GM19328 (cell line): ENCODE results near the gene THAP3.

ENCODE experiments used
- ATAC-seq: cut with Tn5 transposase; IDR thresholded peaks from one replicate; pipeline ENCODE4 v1.9.1; 2021; ENCODE audit warnings: mild to moderate bottlenecking, moderate library complexity; ENCODE audit not compliant: unreplicated experiment

Gene THAP3

DNA sequence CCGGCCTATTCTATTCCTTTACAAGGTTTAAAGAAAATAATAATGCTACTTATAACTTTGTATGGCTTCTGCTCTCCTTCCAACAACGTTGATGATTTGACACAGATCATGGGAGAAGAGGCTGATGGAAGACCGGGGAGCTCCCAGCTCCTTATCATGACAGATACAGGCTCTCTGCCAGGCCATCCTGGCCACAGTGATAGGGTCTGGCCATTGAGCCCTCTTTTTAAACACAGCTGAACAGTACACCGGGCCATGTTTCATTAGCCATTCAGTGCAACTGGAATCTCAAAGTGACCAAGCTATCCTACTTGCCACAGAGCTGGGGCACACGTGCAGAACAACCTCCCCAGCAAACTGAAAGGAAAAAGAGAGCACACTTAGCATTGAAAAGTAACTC is 42.0 kb downstream of the THAP3 start:
- no peak for ATAC-seq

- ATAC-seq: no peak
Measured at GRCh38 chr1:6667139-6667538, 42.5 kb downstream of the THAP3 start.

DNA sequence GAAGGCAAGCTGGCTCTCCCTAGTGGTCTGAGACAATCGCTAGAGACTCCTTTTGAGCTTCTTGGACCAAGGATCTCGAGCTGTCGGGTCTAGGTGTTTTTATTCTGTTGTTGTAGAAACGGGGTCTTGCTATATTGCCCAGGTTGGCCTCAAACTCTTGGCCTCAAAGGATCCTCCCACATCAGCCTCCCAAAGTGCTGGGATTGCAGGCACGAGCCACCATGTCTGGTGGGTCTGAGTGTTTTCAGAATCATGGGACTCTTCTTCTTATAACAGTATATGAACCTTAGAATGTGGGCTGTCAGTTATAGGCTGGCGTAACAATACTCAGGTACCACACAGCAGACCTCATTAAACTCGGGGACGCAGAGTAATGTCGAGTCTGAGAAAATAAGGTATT is 43.8 kb downstream of the THAP3 start:
- ATAC-seq: no peak

DNA sequence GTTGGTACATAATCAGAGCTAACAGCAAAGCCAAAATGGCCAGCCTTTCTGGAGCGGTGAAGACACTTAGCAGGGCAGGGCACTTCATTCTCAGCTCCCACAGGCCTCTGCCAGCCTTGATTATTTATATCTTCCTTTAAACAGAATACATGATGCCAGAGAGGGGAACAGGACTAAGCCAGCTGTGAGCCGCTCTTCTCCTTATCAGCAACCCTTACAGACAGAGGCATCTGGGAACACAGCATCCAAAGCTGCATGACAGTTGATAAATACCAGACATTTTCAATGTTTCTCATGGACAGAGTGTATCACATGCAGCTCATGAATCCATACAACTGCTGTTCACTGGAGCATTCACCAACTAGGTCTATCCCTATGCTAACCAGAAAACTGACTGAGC is 47.9 kb downstream of the THAP3 start:
- no peak for ATAC-seq

DNA sequence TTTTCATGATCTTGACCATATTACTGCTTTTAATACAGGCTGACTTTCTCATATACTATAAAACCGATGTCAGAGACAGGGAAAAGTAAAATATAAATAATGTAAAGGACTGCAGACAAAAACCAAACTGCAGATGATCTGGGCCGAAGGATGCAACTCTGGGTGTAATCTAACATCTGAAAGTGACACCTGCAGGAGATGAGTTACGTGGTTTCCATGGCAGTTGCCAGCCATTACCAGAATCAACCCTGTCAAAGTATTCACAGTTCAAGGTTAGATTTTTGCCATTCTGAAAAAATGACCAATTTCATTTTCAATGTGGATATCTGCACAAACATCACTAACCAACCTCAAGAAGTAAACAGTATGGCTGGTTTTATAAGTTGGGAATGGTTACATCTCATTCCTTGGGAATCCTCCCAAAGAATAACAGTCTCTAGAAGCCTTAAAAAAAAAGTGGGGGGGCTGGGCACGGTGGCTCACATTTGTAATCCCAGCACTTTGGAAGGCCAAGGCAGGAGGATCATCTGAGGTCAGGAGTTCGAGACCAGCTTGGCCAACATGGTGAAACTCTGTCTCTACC is 49.2 kb downstream of the THAP3 start:
- ATAC-seq: no peak

DNA sequence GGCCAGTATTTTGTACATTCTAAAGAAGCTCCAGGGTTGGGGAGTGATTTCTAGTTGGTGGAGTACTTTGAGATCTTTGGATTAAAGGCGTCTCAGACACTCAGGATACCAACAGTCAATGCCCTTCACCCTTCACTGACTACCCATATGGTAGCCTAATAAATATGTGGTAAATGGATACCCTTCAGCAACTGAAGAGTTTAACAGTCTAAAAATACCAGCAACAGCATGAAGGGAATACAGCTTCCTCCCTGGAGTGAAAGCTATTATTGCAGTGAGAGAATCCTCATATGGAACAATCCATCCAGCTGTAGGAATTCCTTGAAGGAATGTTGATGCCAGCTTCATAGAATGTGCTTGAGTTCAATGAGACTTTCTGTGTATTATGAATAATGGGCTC is 50.1 kb downstream of the THAP3 start:
- no peak for ATAC-seq

DNA sequence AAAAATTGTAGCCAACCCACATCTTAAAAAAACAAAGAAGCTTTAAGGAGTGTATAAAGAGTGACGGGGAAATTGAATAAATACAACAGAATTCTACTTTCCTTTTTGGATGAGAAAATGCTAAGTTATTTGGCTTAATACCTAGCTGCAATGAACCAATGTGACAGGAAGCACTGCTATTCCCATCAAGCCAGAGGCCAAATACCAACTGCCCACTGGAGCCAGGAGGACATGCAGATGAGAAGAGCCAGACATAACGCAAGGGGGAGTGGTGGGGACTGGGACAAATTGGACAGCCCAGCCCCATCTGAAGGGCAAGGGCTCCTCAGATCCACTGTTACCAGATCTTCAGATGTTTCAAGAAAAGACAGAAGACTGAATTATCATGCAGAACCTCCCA is 51.3 kb downstream of the THAP3 start:
- ATAC-seq: no peak
